Epithelial cell of proximal tubule (primary cell): ENCODE results near the gene NAA15. TPM values are rescaled to one million over a fixed set of nuclear protein-coding genes. Genes with fewer than 3 reads are reported as not detected.
"Not testable (repeated sequence)": the region's sequence is repeated elsewhere in the genome, so short reads cannot be mapped to it uniquely, and the experiment has no call there.

Experiments used
- DNase-seq: peaks from one replicate; pipeline ENCODE4 v3.0.0-alpha.2; 2011; ENCODE audit warnings: low read depth
- H3K4me3 ChIP-seq: 2 replicates; pipeline ENCODE4 v1.5.1; 2011; ENCODE audit warnings: low read depth, mild to moderate bottlenecking, low read length
- CTCF ChIP-seq: conservative IDR thresholded peaks from 2 replicates; pipeline ENCODE4 v1.5.1; 2012; ENCODE audit warnings: low read depth, mild to moderate bottlenecking, low read length
- total RNA-seq: library from RNA; depleted of rRNA; stranded (reverse); fragments of >200 nt; gene quantifications from 2 replicates; pipeline ENCODE4 v1.2.3, GENCODE V29; 2015

The NAA15 gene
- total RNA-seq, 1 donor from 2014 or later: 33.7 TPM

GRCh38 chr4:139416073-139416673, 114.9 kb downstream of the NAA15 start:
- H3K4me3 ChIP-seq: no peak overlapping the region
- TF ChIP-seq CTCF: peak; percentile 71
- DNase-seq: peak; percentile 7

GRCh38 chr4:139419388-139419914, 118.1 kb downstream of the NAA15 start:
- no peak overlapping the region for H3K4me3 ChIP-seq
- no peak for TF ChIP-seq CTCF
- no peak for DNase-seq

- DNase-seq: no peak
- TF ChIP-seq CTCF: no peak
- no peak overlapping the region for H3K4me3 ChIP-seq
Measured at GRCh38 chr4:139420652-139421051, 119.3 kb downstream of the NAA15 start.

GRCh38 chr4:139436122-139436521, 134.8 kb downstream of the NAA15 start:
- no peak for TF ChIP-seq CTCF
- DNase-seq: no peak
- no peak overlapping the region for H3K4me3 ChIP-seq

GRCh38 chr4:139438141-139438540, 136.8 kb downstream of the NAA15 start:
- TF ChIP-seq CTCF: no peak
- H3K4me3 ChIP-seq: no peak overlapping the region
- DNase-seq: no peak

GRCh38 chr4:139441029-139441428, 139.7 kb downstream of the NAA15 start:
- DNase-seq: no peak
- no peak for TF ChIP-seq CTCF
- no peak overlapping the region for H3K4me3 ChIP-seq

GRCh38 chr4:139443661-139444060, 142.4 kb downstream of the NAA15 start:
- TF ChIP-seq CTCF: no peak
- no peak for DNase-seq
- H3K4me3 ChIP-seq: no peak overlapping the region

- not testable (repeated sequence) for DNase-seq, H3K4me3 ChIP-seq
Measured at GRCh38 chr4:139444881-139445280, 143.6 kb downstream of the NAA15 start.

GRCh38 chr4:139447078-139447477, 145.8 kb downstream of the NAA15 start:
- DNase-seq, H3K4me3 ChIP-seq: not testable (repeated sequence)
